OCI-LY7 (cell line): ENCODE data around the gene CFP.

ENCODE experiments used
- CTCF ChIP-seq: fragments of 200-600 bp; sonication (generic); conservative IDR thresholded peaks from 2 replicates; pipeline ENCODE4 v1.5.1; 2014; ENCODE audit warnings: mild to moderate bottlenecking, antibody characterized with exemption, low read length, moderate library complexity, mixed read lengths
- EZH2phosphoT487 ChIP-seq: fragments of 200-600 bp; sonication (generic); IDR thresholded peaks from 2 replicates; pipeline ENCODE4 v1.6.1; 2018; ENCODE audit warnings: low read depth, borderline replicate concordance, mild to moderate bottlenecking, mixed run types, antibody characterized with exemption, low read length, moderate library complexity, mixed read lengths

GRCh38 chrX:47648376-47648775 lies 18.6 kb upstream of the CFP start:
- TF ChIP-seq CTCF (no peak), EZH2phosphoT487 (no peak)
